MM.1S (cell line): ENCODE data around the gene DBNDD1.

ENCODE experiments used
- DNase-seq: peaks from one replicate; pipeline ENCODE4 v3.0.0-alpha.2; 2015
- H2AFZ ChIP-seq: fragments of 300-600 bp; sonication (generic); 2 replicates; pipeline ENCODE4 v1.6.0; 2016; ENCODE audit warnings: antibody characterized with exemption, low read length
- H3F3A ChIP-seq: fragments of 300-600 bp; sonication (generic); 2 replicates; pipeline ENCODE4 v1.6.1; 2016; ENCODE audit warnings: mild to moderate bottlenecking, antibody characterized with exemption, low read length, moderate library complexity, mixed read lengths; ENCODE audit not compliant: insufficient read depth
- H3K27ac ChIP-seq: fragments of 300-600 bp; sonication (generic); 2 replicates; pipeline ENCODE4 v1.5.1; 2016; ENCODE audit warnings: mild to moderate bottlenecking, low read length
- H3K27me3 ChIP-seq: fragments of 300-600 bp; sonication (generic); replicated peaks from 2 replicates; pipeline ENCODE4 v1.6.0; 2016; ENCODE audit warnings: low read length; ENCODE audit not compliant: insufficient read depth
- H3K36me3 ChIP-seq: fragments of 300-600 bp; sonication (generic); replicated peaks from 2 replicates; pipeline ENCODE4 v1.6.1; 2016; ENCODE audit warnings: mild to moderate bottlenecking, low read length, mixed read lengths; ENCODE audit not compliant: insufficient read depth
- H3K4me1 ChIP-seq: fragments of 300-600 bp; sonication (generic); 2 replicates; pipeline ENCODE4 v1.6.1; 2016; ENCODE audit warnings: low read length, mixed read lengths
- H3K4me2 ChIP-seq: fragments of 300-600 bp; sonication (generic); 2 replicates; pipeline ENCODE4 v1.6.0; 2016; ENCODE audit warnings: low read depth, low read length
- H3K4me3 ChIP-seq: fragments of 300-600 bp; sonication (generic); 2 replicates; pipeline ENCODE4 v1.5.1; 2016; ENCODE audit warnings: low read length, mixed read lengths
- H3K79me2 ChIP-seq: fragments of 300-600 bp; sonication (generic); 2 replicates; pipeline ENCODE4 v1.6.1; 2016; ENCODE audit warnings: mixed run types, low read length, mixed read lengths
- H3K9ac ChIP-seq: fragments of 300-600 bp; sonication (generic); 2 replicates; pipeline ENCODE4 v1.6.1; 2016; ENCODE audit warnings: low read length, mixed read lengths
- H3K9me2 ChIP-seq: fragments of 300-600 bp; sonication (generic); replicated peaks from 2 replicates; pipeline ENCODE4 v1.6.1; 2016; ENCODE audit warnings: mild to moderate bottlenecking, low read length, mixed read lengths; ENCODE audit not compliant: insufficient read depth
- H3K9me3 ChIP-seq: fragments of 300-600 bp; sonication (generic); replicated peaks from 2 replicates; pipeline ENCODE4 v1.6.1; 2016; ENCODE audit warnings: mild to moderate bottlenecking, low read length, mixed read lengths; ENCODE audit not compliant: insufficient read depth
- H4K20me1 ChIP-seq: fragments of 300-600 bp; sonication (generic); 2 replicates; pipeline ENCODE4 v1.6.1; 2016; ENCODE audit warnings: mild to moderate bottlenecking, low read length, moderate library complexity, mixed read lengths; ENCODE audit not compliant: insufficient read depth
- CTCF ChIP-seq: fragments of 300-600 bp; sonication (generic); IDR thresholded peaks from 2 replicates; pipeline ENCODE4 v1.5.1; 2016; ENCODE audit warnings: antibody characterized with exemption, low read length, mixed read lengths
- EZH2 ChIP-seq: fragments of 300-600 bp; sonication (generic); optimal IDR thresholded peaks from 2 replicates; pipeline ENCODE3; 2017; ENCODE audit warnings: low read depth, mild to moderate bottlenecking, antibody characterized with exemption, low read length, mixed read lengths
- EZH2phosphoT487 ChIP-seq: fragments of 300-600 bp; sonication (generic); IDR thresholded peaks from 2 replicates; pipeline ENCODE4 v1.6.1; 2018; ENCODE audit warnings: antibody characterized with exemption, low read length

DBNDD1 gene

DNA sequence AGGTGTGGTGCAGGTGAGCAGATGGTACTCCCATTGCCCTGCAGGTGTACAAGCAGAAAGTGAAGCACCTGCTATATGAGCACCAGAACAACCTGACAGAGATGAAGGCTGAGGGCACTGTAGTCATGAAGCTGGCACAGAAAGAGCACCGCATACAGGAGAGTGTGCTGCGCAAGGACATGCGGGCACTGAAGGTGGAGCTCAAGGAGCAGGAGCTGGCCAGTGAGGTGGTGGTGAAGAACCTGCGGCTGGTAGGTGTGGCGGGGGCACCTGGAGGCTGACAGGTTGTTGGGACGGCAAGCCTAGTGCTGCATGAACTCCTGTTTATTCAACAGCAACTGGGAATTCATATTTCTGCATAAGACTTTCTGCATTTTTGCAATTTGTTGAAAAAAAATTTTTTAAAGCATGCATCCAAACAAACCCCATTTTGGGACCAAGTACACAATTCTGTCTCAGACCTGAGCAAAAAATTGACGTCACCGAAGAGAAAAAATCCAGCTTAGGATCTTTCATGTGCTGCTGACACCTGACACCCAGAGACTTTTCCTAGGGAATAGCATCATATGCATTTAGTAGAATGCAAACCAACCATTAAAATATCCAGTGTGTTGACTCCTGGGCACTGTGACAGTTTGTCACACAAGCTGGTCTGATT is 13.5 kb upstream of the DBNDD1 start:
- no peaks in the 10 kb centered on the region for H3F3A ChIP-seq
- no peaks in the 10 kb centered on the region for H3K27me3 ChIP-seq
- H3K79me2 ChIP-seq = no peaks in the 10 kb centered on the region
- no peak overlapping the region for H2AFZ ChIP-seq
- H3K4me2 ChIP-seq = no peak overlapping the region
- no peaks in the 10 kb centered on the region for H3K9me3 ChIP-seq
- no peaks in the 10 kb centered on the region for H3K9me2 ChIP-seq
- DNase-seq = no peak
- TF ChIP-seq CTCF = no peak
- no peak for TF ChIP-seq EZH2
- TF ChIP-seq EZH2phosphoT487 = no peak
- no peaks in the 10 kb centered on the region for H4K20me1 ChIP-seq
- no peaks in the 10 kb centered on the region for H3K36me3 ChIP-seq
- H3K4me3 ChIP-seq = no peak overlapping the region
- no peak overlapping the region for H3K9ac ChIP-seq
- no peaks in the 10 kb centered on the region for H3K4me1 ChIP-seq
- no peak overlapping the region for H3K27ac ChIP-seq

- Histone ChIP-seq H3K9me3 (no peaks in the 10 kb centered on the region), H3K27ac (no peak overlapping the region), H4K20me1 (no peaks in the 10 kb centered on the region), H3K27me3 (no peaks in the 10 kb centered on the region), H3K4me1 (no peaks in the 10 kb centered on the region), H3K9ac (no peak overlapping the region), H3F3A (no peaks in the 10 kb centered on the region), H3K9me2 (no peaks in the 10 kb centered on the region), H3K36me3 (no peaks in the 10 kb centered on the region), H3K79me2 (no peaks in the 10 kb centered on the region), H2AFZ (no peak overlapping the region), H3K4me2 (no peak overlapping the region), H3K4me3 (no peak overlapping the region)
- TF ChIP-seq EZH2 = no peak
- TF ChIP-seq CTCF = no peak
- TF ChIP-seq EZH2phosphoT487 = no peak
- no peak for DNase-seq
These were observed 12.8 kb upstream of the DBNDD1 start for GRCh38 chr16:90031931-90032673.

- H3F3A ChIP-seq = no peaks in the 10 kb centered on the region
- no peaks in the 10 kb centered on the region for H3K4me1 ChIP-seq
- H3K36me3 ChIP-seq = no peaks in the 10 kb centered on the region
- H3K79me2 ChIP-seq = no peaks in the 10 kb centered on the region
- H2AFZ ChIP-seq = no peak overlapping the region
- no peaks in the 10 kb centered on the region for H3K9me2 ChIP-seq
- no peaks in the 10 kb centered on the region for H3K9me3 ChIP-seq
- no peak overlapping the region for H3K9ac ChIP-seq
- H4K20me1 ChIP-seq = no peaks in the 10 kb centered on the region
- H3K4me2 ChIP-seq = no peak overlapping the region
- DNase-seq = no peak
- no peak overlapping the region for H3K27ac ChIP-seq
- TF ChIP-seq EZH2phosphoT487 (no peak), CTCF (no peak), EZH2 (no peak)
- H3K4me3 ChIP-seq = no peak overlapping the region
- no peaks in the 10 kb centered on the region for H3K27me3 ChIP-seq
These were observed 12.1 kb upstream of the DBNDD1 start for GRCh38 chr16:90031186-90031930.
